HG02938 (cell line): ENCODE results near the gene LTB4R.
"Not testable (repeated sequence)": the region's sequence is repeated elsewhere in the genome, so short reads cannot be mapped to it uniquely, and the experiment has no call there.

ENCODE experiments used
- ATAC-seq: cut with Tn5 transposase; IDR thresholded peaks from one replicate; pipeline ENCODE4 v1.9.1; 2021; ENCODE audit warnings: mild to moderate bottlenecking, moderate library complexity; ENCODE audit not compliant: unreplicated experiment

Gene LTB4R

DNA sequence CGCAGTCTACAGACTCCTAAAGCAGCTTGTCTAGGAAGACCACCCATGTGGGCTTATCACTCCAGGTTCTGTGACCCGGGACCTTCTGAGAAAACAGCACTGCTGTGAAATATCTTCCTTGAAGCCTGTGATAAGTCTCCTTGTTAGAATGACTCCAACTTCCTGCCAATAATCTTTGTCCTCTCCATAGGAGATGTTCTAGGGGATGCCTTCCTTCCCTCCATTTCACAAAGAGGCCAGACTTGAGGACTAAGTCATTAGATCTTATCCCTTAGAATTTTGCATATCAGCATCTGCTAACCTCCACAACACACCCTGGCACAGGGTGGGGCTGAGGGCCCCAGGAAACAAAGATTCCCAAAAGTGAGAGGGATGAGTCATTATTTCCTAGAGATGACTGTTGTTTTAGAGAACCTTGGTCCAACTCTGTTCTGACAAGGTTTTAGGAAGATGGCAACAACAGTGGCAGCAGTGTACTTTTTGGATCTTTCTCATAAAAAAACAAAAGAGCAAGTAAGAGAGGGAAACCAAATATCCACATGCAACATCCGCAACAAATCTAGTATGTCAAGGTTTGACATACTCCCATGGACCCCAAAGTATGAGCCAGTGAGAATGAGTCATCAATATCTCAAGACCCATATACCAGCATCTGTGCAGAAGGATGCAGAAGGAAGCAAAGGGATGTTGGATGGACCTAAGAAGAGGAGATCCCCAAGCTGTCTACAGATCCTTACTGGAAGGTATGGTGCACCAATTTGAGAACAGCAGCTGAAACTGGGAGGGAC, 6.0 kb downstream of the LTB4R start:
- no peak for ATAC-seq

- no peak for ATAC-seq
Observed at GRCh38 chr14:24321212-24321975, 10.1 kb downstream of the LTB4R start.

GRCh38 chr14:24322672-24323071, 11.4 kb downstream of the LTB4R start:
- ATAC-seq: no peak

DNA sequence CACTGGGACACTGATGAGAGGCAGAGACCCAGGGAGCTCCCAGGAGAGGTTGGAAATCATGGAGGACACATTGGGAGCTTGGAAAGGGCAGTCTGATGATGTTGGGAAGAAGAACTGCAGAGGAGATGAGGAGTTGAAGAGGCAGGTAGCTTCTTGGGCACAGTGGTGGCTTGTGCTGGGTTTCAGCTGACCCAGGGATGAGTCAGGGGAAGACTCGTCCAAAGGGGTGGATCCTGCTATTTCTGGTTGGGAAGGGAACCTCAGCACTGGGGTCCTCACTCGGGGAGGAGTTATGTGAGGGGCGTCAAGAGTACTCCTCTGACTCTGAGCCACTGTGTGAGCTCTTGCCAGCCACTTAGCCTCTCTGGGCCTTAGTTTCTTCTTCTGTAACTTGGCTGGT, 12.0 kb downstream of the LTB4R start:
- no peak for ATAC-seq

GRCh38 chr14:24324024-24324423, 12.7 kb downstream of the LTB4R start:
- ATAC-seq: no peak

GRCh38 chr14:24325041-24325530, 13.8 kb downstream of the LTB4R start:
- no peak for ATAC-seq

GRCh38 chr14:24325963-24326362, 14.7 kb downstream of the LTB4R start:
- no peak for ATAC-seq

GRCh38 chr14:24327303-24327702, 16.0 kb downstream of the LTB4R start:
- ATAC-seq: no peak

DNA sequence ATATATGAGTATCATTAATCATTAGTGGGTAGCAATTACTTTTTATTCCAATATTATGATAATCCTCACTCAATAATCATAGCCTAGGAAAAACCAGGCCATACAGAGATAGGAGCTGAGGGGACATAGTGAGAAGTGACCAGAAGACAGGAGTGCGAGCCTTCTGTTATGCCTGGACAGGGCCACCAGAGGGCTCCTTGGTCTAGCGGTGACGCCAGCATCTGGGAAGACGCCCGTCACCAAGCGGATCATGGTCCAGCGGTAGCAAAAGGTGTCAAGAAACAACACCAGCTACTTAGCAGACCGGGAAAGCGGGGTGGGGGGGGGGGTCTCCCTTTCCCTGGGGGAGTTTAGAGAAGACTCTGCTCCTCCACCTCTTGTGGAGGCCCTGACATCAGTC, 16.6 kb downstream of the LTB4R start:
- not testable (repeated sequence) for ATAC-seq

DNA sequence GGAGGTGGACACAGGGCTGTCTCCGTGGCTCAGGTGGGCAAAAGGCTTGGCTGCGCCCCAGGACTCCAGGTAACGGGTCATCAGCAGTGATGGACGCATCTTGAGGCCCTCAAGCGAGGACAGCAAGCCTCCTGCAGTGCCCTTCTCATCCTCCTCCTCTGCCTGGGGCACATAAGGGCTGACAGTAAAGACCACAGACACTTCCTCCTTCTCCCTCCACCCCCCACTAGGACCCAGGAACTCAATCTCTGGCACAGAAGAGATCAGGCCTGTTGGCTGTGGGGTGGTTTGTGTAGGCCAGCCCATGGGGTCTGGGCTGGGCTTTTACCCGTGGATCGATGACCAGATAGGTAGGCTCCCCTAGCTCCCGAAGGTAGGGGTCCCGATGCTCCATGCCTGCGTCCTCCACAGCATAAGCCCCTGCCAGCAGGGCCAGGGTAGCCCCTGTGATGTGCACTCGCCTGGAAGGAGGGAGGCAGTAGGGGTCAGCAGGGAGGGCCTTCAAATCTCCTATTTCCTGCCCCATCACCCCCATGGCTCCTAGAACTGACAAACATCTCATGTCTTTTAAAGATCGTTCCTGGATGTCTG, 17.9 kb downstream of the LTB4R start:
- ATAC-seq: no peak

DNA sequence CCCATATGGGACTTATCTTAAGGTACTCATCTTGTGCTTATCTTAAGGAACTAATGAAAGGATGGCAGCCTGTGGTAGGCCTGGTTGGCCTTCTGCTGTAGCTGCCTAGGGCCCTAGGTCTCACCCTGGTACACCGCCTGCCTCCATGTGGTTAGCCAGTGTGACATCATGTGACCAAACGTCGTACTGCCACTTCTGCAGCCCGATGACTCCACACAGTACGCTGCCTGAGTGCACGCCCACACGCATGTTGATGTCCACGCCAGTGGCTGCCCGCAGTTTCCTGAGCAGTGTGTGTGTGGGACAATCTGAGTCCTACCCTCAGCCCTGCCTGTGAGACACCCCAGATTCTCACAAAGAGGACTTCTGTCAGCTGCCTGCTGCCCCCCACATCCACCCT, 18.4 kb downstream of the LTB4R start:
- ATAC-seq: no peak

DNA sequence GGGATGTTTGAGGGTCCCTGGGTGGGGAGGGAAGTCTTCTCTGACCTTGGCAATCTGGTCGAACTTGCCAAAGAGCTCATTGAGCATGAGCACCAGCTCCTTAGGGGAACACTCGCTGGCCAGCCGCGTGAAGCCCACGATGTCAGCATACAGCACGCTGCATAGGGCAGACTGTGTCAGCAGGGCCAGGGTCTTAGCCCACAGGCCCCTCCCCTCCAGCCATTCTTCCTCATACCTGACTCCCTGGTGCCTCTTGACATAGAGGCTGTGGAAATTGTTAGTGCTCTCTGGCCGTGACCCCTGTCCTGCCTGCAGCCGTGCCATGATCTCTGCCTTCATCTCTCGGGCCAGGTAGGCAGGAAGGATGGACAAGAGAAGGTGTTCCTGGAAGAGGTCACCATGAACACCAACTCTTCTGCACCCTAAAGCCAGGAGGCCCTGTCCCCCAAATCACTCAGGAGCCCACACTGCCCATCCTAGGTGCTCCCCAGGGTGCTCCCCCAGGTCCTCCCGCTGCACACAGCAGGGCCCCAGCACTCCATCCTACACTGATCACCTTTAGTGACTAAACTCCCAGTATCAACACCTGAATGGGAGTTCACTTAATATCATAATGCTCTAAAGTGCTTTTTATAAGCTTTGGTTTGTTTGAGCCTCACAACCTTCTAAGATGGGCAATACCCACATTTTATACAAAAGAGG, 19.8 kb downstream of the LTB4R start:
- ATAC-seq: no peak

DNA sequence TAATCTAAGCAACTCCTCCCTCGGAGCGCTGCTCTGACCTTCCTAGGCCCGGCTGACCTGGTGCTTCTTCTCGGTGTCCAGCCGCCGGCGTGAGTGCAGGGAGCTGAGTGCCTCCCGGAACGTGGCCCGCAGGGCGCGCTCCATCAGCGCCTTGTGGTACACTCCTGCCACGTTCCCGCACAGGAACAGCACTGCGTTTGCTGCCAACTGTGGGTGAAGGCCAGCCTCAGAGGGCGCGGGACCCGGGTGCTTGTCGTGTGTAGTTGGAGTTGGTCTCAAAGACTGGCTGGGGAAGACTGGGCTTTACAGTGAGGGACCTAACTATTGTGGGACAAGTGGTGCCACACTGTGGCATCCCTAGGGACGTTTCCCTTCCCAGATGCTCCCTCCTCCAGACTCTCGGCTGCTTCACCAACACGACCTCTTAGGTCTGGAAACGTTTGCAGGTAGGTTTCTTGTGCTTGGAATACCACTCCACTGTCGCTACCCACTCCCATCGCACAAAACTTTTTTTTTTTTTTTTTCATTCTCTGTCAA, 20.5 kb downstream of the LTB4R start:
- no peak for ATAC-seq

DNA sequence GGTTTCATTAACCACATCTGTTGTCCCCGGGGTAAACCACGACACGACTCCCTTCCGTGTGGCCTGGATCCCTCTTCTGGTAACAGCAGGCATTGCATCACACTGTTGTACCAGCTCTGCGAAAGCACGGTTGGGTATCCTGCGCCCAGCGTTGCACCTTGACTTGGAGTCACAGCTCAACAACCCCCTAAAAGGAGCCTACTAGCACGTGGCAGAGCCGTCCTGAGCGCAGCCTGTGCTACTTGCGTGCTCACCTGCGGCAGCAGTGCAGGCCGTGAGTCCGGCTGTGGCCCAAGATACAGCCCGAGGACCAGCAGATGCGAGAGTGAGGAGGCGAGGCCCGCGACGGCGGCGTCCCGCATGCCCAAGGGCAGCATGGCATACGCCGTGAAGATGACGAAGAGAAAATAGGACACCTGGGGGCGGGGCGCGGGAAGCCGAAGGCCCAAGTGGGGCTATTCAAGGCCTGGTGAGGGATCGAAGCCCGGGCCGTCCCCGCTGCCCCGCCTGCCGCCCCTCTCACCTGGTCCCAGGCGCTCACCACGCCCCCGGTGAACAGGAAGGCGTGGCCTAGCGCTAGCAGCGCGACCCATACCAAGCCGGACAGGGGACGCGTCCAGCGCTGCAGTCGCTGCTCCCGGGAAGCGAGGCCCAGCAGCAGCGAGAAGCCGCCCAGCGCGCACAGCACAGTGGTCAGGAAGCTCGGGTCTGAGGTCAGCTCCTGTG, 21.1 kb downstream of the LTB4R start:
- peak; percentile 83 for ATAC-seq

- ATAC-seq: no peak
Observed at GRCh38 chr14:24334431-24335291, 23.4 kb downstream of the LTB4R start, which contains the start of gene ADCY4. ADCY4 (minus strand) TSS chr14:24335071; CDS start chr14:24334652, 419 bp downstream.

DNA sequence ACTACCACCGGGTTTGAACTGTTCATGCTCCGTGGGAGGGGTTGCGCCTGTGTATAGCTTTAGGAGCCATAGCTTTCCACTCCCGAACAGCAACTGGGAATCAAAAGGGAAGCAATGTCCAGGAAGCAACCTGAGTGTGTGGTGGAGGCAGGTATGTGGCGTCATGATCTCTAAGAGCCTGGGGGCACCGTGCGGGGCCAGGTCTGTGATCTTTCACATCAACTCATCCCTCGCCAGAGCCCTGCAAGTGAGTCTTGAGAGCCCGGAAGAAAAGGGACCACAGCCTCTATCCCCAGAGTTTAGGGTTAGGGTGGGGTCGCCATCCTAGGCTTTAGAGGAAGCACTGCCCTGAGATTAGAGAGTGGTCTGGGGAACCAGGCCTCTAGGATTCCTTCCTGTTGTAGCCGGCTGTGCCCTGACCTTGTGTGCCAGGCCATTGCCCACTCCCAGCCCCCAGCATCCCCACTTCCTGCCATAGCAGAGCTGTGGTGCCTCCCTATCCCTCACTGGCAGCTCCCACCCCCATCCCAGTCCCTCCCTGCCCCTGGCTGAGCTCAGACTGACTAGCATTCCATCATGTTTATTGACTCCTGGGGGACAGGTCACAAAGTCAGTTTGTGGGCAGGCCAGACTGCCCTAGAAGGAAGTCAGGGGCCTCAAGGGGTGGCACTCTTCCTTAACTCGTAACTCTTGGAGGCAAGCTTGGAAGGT, 24.3 kb downstream of the LTB4R start:
- ATAC-seq: no peak

DNA sequence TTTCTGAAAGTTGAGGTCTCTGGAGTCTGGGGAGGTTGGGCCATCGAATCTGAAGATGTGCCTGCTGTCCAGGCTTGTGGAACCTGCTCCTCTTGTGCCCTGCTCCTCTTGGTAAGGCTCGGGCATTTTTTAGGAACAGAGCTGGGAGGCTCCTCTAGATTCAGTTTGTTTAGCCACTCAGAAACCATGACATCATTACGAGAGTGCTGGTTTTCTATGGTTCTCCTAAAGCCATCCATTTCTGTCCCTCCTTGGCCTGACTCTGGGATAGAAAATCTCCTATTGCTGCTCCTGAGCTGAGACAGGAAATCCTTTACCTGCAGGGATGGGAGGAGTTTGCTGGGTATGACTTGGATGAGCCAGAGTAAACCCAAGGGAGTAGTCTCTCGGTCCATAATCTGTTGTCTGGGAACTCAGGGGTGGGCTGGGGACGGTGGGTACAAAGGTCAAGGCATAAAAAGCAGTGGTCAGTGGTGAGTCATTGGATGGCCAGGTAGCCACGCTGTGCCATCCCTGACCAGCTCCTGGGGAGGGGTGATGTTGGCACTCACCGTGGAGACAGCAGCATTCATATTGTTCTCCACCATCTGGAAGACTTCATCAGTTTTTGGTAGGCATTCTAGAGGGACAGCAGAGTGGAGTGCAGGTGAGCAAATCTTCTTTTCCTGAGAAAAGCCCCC, 26.0 kb downstream of the LTB4R start:
- no peak for ATAC-seq

GRCh38 chr14:24337824-24338175, 26.5 kb downstream of the LTB4R start:
- no peak for ATAC-seq
